Tibial nerve (tissue), 4 donors: ENCODE results near the gene TM4SF18. TPM values are rescaled to one million over a fixed set of nuclear protein-coding genes. Genes with fewer than 3 reads are reported as not detected.
A peak's percentile ranks its signal among the peaks of the same experiment; 100 is the strongest.

ENCODE experiments used
- DNase-seq, 2 donors: peaks; one replicate each; pipeline ENCODE4 v3.0.0-alpha.2; 2019; ENCODE audit warnings: low spot score in 2 of 2
- H3K27ac ChIP-seq, 4 donors: fragments of 200-600 bp; sonication (generic) in 3 of 4; one replicate each; pipeline ENCODE4 v1.5.1; 2017 to 2019; ENCODE audit warnings: mild to moderate bottlenecking in 1 of 4
- H3K27me3 ChIP-seq, 2 donors: fragments of 200-600 bp; sonication (generic) in 1 of 2; one replicate each; pipeline versions ENCODE4 v1.5.1 to v1.6.0; 2017 to 2019
- H3K36me3 ChIP-seq, 3 donors: fragments of 200-600 bp; sonication (generic); one replicate each; pipeline ENCODE4 v1.5.1; 2018 to 2019
- H3K4me1 ChIP-seq, 4 donors: fragments of 200-600 bp; sonication (generic) in 3 of 4; one replicate each; pipeline ENCODE4 v1.5.1; 2017 to 2019
- H3K4me3 ChIP-seq, 4 donors: fragments of 200-600 bp; sonication (generic) in 3 of 4; one replicate each; pipeline ENCODE4 v1.5.1; 2017 to 2019; ENCODE audit warnings: mild to moderate bottlenecking in 1 of 4, moderate library complexity in 1 of 4
- H3K9me3 ChIP-seq, 4 donors: fragments of 200-600 bp; sonication (generic) in 3 of 4; one replicate each; pipeline ENCODE4 v1.5.1; 2017 to 2019
- CTCF ChIP-seq, 5 experiments: fragments of 200-600 bp in 3 of 5; fragments of 450-650 bp in 2 of 5; sonication (generic) in 3 of 5; IDR thresholded peaks; one replicate each; pipeline ENCODE4 v1.5.1; 2016 to 2019; ENCODE audit warnings: antibody characterized with exemption in 5 of 5, mild to moderate bottlenecking in 3 of 5, moderate library complexity in 2 of 5
- EP300 ChIP-seq, 2 donors: sonication (generic); formaldehyde crosslinking; IDR thresholded peaks; one replicate each; pipeline ENCODE4 v1.6.1; 2017; ENCODE audit warnings: antibody characterized with exemption in 2 of 2, mild to moderate bottlenecking in 1 of 2
- POLR2A ChIP-seq, 2 donors: fragments of 450-650 bp; IDR thresholded peaks; one replicate each; pipeline ENCODE4 v1.6.1; 2017; ENCODE audit warnings: antibody characterized with exemption in 2 of 2, mild to moderate bottlenecking in 2 of 2, moderate library complexity in 2 of 2
- WGBS, 2 donors: methylation state at CpG; one replicate each; pipeline ENCODE4 v1.1.5; 2018; 5-methylcytosine and 5-hydroxymethylcytosine counted together
- total RNA-seq, 4 donors: library from RNA; depleted of rRNA; stranded (reverse); fragments of >200 nt; gene quantifications; one replicate each; pipeline ENCODE4 v1.1.0, GENCODE V29; 2016

TM4SF18 gene
- total RNA-seq, 4 donors from 2014 or later, result 1.5 to 12.7 (median 4.6) TPM

GRCh38 chr3:149371001-149371722, 37.7 kb upstream of the TM4SF18 start:
- peaks cover 4 to 61% (median 9%) of the 10 kb centered on the region in 4 donors for H3K4me1 ChIP-seq
- H3K4me3 ChIP-seq, result no peak overlapping the region
- WGBS, 2 donors, result 37 to 45% methylated on average over 7 of the region's 7 CpGs
- peak overlapping the region in 2 of 4 donors; percentile 36 to 69 for H3K27ac ChIP-seq
- TF ChIP-seq POLR2A (IDR thresholded peaks at IDR 0.05), result no peak
- TF ChIP-seq CTCF (IDR thresholded peaks at IDR 0.05), result no peak
- TF ChIP-seq EP300 (IDR thresholded peaks at IDR 0.05), result no peak
- no peaks in the 10 kb centered on the region for H3K9me3 ChIP-seq
- H3K36me3 ChIP-seq, result no peaks in the 10 kb centered on the region
- DNase-seq, result no peak
- no peaks in the 10 kb centered on the region for H3K27me3 ChIP-seq

DNA sequence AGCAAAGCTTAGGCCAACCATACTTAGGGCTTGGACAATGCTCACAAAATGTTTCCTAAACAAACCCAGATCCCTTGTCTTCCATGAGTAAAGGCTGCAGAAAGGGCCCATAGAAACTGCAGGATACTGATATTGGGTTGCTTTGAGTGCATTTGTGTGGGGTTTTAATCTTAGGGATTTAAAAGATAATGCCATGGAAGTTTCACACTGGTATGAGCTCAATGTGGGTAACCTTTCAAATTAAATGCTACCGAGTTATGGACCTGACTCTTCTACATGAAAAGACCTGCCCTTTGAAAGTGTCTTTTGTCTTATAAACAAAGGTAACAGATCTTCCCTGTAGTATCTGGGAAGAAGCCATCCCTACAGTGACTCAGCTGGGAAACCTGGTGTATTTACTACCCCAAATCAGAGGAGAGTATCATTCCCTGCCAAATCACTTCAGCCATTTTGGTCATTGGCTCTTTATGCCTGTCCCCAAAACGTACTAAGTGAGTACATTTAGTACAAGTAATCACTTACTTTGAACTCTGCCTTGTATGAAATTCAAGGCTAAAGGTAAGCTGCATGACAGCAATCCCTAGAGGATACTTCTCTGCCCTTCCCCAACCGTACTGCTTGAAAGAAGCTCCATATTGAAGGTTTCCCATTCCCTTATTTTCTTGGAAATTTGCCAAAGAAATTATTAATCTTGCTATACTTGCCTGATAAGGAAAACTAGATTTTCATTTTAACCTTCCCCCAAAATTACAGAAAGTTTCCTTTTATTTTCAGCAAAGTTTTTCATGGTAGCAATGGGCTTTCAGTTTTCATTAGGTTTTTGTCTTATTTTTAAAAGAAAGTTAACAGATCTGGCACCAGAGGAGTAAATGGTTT, 36.8 kb upstream of the TM4SF18 start:
- peaks cover 4 to 59% (median 9%) of the 10 kb centered on the region in 4 donors for H3K4me1 ChIP-seq
- peak overlapping the region in 3 of 4 donors; percentile 27 to 58 (median 50) for H3K27ac ChIP-seq
- no peaks in the 10 kb centered on the region for H3K9me3 ChIP-seq
- no peaks in the 10 kb centered on the region for H3K36me3 ChIP-seq
- no peak for DNase-seq
- H3K4me3 ChIP-seq, result no peak overlapping the region
- 54 to 64% methylated on average over 3 of the region's 3 CpGs for WGBS, 2 donors
- TF ChIP-seq EP300 (IDR thresholded peaks at IDR 0.05) (no peak), CTCF (IDR thresholded peaks at IDR 0.05) (no peak)
- no peaks in the 10 kb centered on the region for H3K27me3 ChIP-seq

- Histone ChIP-seq H3K27ac (peak overlapping the region in 1 of 4 donors; percentile 44), H3K4me3 (no peak overlapping the region), H3K4me1 (peaks cover 4 to 53% (median 9%) of the 10 kb centered on the region in 4 donors), H3K36me3 (no peaks in the 10 kb centered on the region), H3K27me3 (no peaks in the 10 kb centered on the region), H3K9me3 (no peaks in the 10 kb centered on the region)
- WGBS, 2 donors, result 35 to 49% methylated on average over 6 of the region's 6 CpGs
- TF ChIP-seq EP300 (IDR thresholded peaks at IDR 0.05), result no peak
- TF ChIP-seq CTCF (IDR thresholded peaks at IDR 0.05), result no peak
- TF ChIP-seq POLR2A (IDR thresholded peaks at IDR 0.05), result no peak
- DNase-seq, result no peak
These were observed 35.5 kb upstream of the TM4SF18 start for GRCh38 chr3:149368674-149369497.

DNA sequence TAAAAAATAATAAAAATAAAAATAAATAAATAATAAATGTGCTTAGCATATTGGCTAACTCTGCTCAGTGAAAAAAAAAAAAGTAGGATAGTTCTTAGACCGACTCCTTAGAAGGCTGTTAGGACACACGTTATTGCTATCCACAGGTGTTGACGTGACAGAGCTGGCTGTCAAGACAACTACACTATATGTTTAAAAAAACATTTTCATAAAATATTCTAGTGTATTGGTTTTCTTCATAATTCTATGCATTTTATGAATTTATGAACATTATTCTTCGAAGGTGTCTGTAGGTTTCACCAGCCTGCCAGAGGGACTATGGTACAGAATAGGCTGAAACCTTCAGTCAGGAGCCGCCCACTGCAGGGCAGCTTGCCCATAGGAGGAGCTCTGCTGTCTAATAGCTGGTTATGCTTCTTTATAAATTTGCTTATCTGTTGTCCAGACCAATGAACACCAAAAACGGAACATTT, 34.8 kb upstream of the TM4SF18 start:
- Histone ChIP-seq H3K27me3 (no peaks in the 10 kb centered on the region), H3K4me3 (no peak overlapping the region), H3K36me3 (no peaks in the 10 kb centered on the region), H3K9me3 (no peaks in the 10 kb centered on the region), H3K27ac (peak overlapping the region in 1 of 4 donors; percentile 44), H3K4me1 (peaks cover 4 to 47% (median 9%) of the 10 kb centered on the region in 4 donors)
- no peak for DNase-seq
- no peak for TF ChIP-seq POLR2A (IDR thresholded peaks at IDR 0.05)
- peak in 1 of 2 donors; percentile 5 for TF ChIP-seq EP300 (IDR thresholded peaks at IDR 0.05)
- no peak for TF ChIP-seq CTCF (IDR thresholded peaks at IDR 0.05)
- 78 to 83% methylated on average over 6 of the region's 6 CpGs for WGBS, 2 donors
